ENCODE results near the gene UPF3A. TPM values are rescaled to one million over a fixed set of nuclear protein-coding genes. Genes with fewer than 3 reads are reported as not detected.

The UPF3A gene
- total RNA-seq, 1 donor from 2014 or later: 46.2 TPM

DNA sequence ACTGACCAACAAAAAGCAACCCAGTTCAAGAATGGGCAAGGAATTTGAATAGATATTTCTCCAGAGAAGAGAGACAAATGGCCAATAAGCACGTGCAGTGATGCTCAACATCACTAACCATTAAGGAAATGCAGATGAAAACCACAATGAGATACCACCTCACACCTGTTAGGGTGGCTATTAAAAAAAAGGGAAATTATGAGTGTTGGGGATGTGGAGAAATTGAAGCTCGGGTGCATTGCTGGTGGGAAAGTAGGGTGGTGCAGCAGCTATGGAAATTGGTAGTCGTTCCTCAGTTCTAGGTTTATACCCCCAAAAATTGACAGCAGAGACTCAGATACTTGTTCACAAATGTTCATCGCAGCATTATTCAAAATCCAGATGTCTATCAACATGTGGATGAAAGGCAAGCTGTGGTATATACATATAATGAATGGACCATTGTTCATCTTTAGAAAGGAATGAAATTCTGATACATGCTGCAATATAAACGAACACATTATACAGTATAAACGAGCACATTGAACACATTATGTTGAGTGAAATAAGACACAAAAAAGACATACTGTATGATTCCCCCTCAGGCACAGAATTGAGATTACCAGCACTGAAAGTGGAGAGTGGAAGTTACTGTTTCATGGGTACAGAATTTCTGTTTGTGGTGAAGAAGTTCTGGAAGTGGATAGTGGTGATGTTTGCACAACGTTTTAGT lies 33.8 kb downstream of the UPF3A start:
- no peak for TF ChIP-seq CTCF (IDR thresholded peaks at IDR 0.05)
- H3K36me3 Mint-ChIP-seq (ENCODE audit: low read depth): no peaks in the 10 kb centered on the region
- H3K4me1 Mint-ChIP-seq (ENCODE audit: low read depth): peaks cover 62% of the 10 kb centered on the region
- no peaks in the 10 kb centered on the region for H3K9me3 Mint-ChIP-seq (ENCODE audit: low read depth)
- no peaks in the 10 kb centered on the region for H3K27me3 Mint-ChIP-seq (ENCODE audit: low read depth)
- H3K27ac Mint-ChIP-seq (ENCODE audit: unreplicated experiment): peak overlapping the region; percentile 86
- peak overlapping the region; percentile 76 for H3K4me3 Mint-ChIP-seq (ENCODE audit: unreplicated experiment)
- DNase-seq (ENCODE audit: low spot score): no peak

- Mint-ChIP-seq H3K36me3 (ENCODE audit: low read depth) (peaks cover 15% of the 10 kb centered on the region), H3K27me3 (ENCODE audit: low read depth) (no peaks in the 10 kb centered on the region), H3K4me3 (ENCODE audit: unreplicated experiment) (no peak overlapping the region), H3K9me3 (ENCODE audit: low read depth) (peaks cover 2% of the 10 kb centered on the region), H3K27ac (ENCODE audit: unreplicated experiment) (peak overlapping the region; percentile 93), H3K4me1 (ENCODE audit: low read depth) (peaks cover 55% of the 10 kb centered on the region)
- no peak for DNase-seq (ENCODE audit: low spot score)
- TF ChIP-seq CTCF (IDR thresholded peaks at IDR 0.05): no peak
Measured at GRCh38 chr13:114318624-114319023, 37.2 kb downstream of the UPF3A start.

- TF ChIP-seq CTCF (IDR thresholded peaks at IDR 0.05): no peak
- Mint-ChIP-seq H3K27ac (ENCODE audit: unreplicated experiment) (peak overlapping the region; percentile 93), H3K4me3 (ENCODE audit: unreplicated experiment) (peak overlapping the region; percentile 46), H3K9me3 (ENCODE audit: low read depth) (peaks cover 2% of the 10 kb centered on the region), H3K4me1 (ENCODE audit: low read depth) (peaks cover 51% of the 10 kb centered on the region), H3K36me3 (ENCODE audit: low read depth) (peaks cover 23% of the 10 kb centered on the region), H3K27me3 (ENCODE audit: low read depth) (no peaks in the 10 kb centered on the region)
- DNase-seq (ENCODE audit: low spot score): no peak
Measured at GRCh38 chr13:114319441-114319913, 38.1 kb downstream of the UPF3A start.

DNA sequence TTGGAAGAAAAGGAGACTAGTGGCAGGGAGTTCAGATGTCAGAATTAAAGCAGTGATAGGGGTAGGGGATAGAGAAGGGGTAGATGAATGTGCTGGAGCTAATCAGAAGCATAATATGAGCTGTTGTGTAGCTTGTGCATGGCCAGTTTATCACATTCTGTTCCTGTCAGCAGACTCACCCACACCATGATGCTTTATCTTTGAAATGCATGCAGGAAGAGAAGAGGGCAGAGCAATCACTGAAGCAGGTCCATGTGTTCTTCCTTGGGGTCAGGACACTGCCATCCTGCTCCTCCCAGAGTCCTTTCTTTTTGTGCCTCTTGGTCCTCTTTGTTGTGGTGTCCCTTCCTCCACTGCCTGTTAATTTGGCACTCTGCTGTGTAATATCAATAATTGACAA lies 38.7 kb downstream of the UPF3A start:
- no peak overlapping the region for H3K4me3 Mint-ChIP-seq (ENCODE audit: unreplicated experiment)
- no peak for TF ChIP-seq CTCF (IDR thresholded peaks at IDR 0.05)
- no peaks in the 10 kb centered on the region for H3K27me3 Mint-ChIP-seq (ENCODE audit: low read depth)
- H3K4me1 Mint-ChIP-seq (ENCODE audit: low read depth): peaks cover 47% of the 10 kb centered on the region
- H3K27ac Mint-ChIP-seq (ENCODE audit: unreplicated experiment): peak overlapping the region; percentile 93
- peaks cover 28% of the 10 kb centered on the region for H3K36me3 Mint-ChIP-seq (ENCODE audit: low read depth)
- DNase-seq (ENCODE audit: low spot score): no peak
- H3K9me3 Mint-ChIP-seq (ENCODE audit: low read depth): peaks cover 2% of the 10 kb centered on the region

GRCh38 chr13:114321256-114321655 lies 39.9 kb downstream of the UPF3A start:
- Mint-ChIP-seq H3K27ac (ENCODE audit: unreplicated experiment) (no peak overlapping the region), H3K36me3 (ENCODE audit: low read depth) (peaks cover 32% of the 10 kb centered on the region), H3K9me3 (ENCODE audit: low read depth) (peaks cover 2% of the 10 kb centered on the region), H3K4me3 (ENCODE audit: unreplicated experiment) (no peak overlapping the region), H3K4me1 (ENCODE audit: low read depth) (peaks cover 45% of the 10 kb centered on the region), H3K27me3 (ENCODE audit: low read depth) (no peaks in the 10 kb centered on the region)
- no peak for DNase-seq (ENCODE audit: low spot score)
- no peak for TF ChIP-seq CTCF (IDR thresholded peaks at IDR 0.05)
